ENCODE results near the gene NOL4L.

Gene NOL4L

DNA sequence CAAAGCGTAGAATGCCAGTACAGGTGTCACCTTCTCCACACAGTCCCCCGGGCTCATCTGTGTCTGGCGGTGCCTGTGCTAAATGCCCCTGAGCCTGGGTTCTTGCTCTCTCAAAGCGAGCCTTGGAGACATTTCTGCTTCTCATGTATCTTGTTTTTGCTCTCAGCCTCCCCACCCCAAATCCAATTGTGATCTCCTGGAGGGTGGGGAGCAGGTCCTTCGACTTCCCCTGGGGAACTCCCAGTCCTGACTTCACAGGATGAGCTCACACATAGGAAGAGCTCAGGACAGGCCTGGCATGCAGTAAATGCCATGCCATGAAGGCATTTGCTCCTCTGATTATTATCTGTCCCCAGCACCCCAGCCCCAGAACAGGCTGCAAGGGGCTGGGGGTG is 58.1 kb downstream of the NOL4L start:
- no peak overlapping the region for H3K4me3 ChIP-seq (ENCODE audit: low read depth, low read length)
- TF ChIP-seq, protein P1, sequence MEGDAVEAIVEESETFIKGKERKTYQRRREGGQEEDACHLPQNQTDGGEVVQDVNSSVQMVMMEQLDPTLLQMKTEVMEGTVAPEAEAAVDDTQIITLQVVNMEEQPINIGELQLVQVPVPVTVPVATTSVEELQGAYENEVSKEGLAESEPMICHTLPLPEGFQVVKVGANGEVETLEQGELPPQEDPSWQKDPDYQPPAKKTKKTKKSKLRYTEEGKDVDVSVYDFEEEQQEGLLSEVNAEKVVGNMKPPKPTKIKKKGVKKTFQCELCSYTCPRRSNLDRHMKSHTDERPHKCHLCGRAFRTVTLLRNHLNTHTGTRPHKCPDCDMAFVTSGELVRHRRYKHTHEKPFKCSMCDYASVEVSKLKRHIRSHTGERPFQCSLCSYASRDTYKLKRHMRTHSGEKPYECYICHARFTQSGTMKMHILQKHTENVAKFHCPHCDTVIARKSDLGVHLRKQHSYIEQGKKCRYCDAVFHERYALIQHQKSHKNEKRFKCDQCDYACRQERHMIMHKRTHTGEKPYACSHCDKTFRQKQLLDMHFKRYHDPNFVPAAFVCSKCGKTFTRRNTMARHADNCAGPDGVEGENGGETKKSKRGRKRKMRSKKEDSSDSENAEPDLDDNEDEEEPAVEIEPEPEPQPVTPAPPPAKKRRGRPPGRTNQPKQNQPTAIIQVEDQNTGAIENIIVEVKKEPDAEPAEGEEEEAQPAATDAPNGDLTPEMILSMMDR (IDR thresholded peaks at IDR 0.05; ENCODE audit: borderline replicate concordance, insufficient read depth, low read depth, low read length), result no peak

DNA sequence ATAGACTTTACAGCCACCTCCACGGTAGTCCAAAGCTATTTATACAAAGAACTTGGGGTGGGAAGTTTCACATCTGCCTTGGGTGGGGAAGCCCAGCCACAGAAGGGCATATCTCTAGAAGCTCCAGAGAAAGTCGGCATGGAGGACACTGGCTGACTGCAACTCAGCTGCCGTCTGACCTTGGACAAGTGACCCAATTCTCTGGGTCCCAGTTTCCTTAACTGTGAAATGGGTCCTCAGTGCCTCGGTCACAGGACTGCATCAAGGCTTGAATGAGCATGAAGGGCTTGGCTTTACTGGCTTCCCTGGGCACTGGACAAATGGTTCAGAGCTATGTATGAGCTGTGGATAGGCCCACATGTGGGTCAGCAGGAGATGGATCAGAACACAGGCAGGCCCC is 58.6 kb downstream of the NOL4L start:
- no peak overlapping the region for H3K4me3 ChIP-seq (ENCODE audit: low read depth, low read length)
- TF ChIP-seq, protein P1 (IDR thresholded peaks at IDR 0.05; ENCODE audit: borderline replicate concordance, insufficient read depth, low read depth, low read length), result no peak

DNA sequence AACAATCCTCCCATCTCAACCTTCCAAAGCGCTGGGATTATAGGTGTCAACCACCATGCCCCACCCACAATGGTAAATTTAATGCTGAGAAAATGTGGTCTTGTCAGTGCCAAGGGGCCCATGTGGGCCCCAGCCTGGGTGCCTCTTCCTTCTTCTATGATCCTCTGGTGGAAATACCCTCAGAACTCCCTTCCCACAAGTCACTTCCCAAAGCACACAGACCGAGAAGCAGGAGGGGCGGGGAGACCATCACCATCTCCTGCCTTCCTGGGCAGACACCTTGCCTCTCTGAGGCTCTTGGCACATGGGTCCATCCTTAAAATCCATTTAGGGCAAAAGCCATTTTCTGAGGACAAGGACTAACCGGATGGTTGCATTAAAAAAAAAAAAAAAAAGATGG is 59.0 kb downstream of the NOL4L start:
- H3K4me3 ChIP-seq (ENCODE audit: low read depth, low read length), result no peak overlapping the region
- TF ChIP-seq, protein P1 (IDR thresholded peaks at IDR 0.05; ENCODE audit: borderline replicate concordance, insufficient read depth, low read depth, low read length), result no peak

DNA sequence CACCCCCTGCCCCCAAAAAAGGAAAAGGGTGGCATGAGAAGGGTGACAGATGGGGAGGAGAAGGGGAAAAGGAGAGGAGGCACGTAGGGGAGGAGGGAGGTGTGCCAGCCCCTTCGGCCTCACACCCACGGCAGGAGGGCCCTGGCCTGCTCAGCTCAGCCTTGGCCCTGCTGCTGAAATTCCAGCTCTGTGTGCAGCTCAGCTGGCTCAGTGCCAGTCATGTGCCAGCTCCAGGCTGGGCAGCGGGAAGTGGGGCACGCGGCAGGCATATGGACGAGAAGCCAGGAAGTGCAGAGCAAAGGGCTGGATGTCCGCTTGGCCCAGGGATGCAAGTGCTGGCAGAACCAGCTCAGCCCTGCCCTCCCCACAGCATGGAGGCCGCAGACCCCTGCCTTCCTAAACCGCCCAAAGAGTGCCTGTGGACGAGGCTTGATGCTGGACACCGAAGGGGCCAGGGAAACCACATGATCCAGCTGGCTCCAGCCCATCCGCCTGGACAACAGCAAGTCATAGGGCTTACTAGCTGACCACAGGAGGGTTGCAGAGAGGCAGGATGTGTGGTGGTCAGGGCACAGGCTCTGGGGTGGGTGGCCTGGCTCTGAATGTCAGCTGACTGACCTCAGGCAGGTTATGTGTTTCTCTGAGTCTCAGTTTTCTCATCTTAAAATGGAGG is 60.2 kb downstream of the NOL4L start:
- TF ChIP-seq, protein P1 (IDR thresholded peaks at IDR 0.05; ENCODE audit: borderline replicate concordance, insufficient read depth, low read depth, low read length), result no peak

DNA sequence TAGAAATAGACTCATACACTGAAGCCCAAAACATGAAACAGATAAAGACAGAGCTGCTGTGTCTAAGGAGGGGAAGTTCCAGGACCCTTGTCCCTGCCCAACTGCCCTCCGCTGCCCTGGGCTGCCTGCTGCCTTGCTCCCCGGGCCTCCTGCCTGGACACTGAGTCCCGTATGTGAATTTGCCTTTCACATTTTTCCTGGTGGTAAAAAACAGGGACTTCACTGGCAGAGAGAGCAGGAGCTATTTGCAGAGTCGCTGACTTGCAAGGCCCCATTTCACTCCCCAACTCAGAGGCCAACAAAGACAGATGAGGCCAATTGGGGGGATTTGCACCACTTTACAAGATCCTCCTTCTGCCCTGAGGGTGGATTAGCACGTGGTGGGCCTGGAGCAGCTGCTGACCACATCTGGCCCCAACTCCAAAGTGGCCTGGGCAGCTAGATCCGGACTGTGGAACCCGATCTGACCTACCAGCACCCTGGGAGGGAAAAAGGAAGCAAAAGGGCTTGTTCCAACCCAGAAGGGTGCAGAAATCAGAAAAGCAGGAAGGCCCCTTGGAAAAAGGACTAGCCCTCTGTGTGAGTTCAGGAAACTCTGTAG is 61.4 kb downstream of the NOL4L start:
- H3K4me3 ChIP-seq (ENCODE audit: low read depth, low read length), result no peak overlapping the region

More for the DNA sequence above, 60.2 kb downstream of the NOL4L start:
- no peak overlapping the region for H3K4me3 ChIP-seq (ENCODE audit: low read depth, low read length)

DNA sequence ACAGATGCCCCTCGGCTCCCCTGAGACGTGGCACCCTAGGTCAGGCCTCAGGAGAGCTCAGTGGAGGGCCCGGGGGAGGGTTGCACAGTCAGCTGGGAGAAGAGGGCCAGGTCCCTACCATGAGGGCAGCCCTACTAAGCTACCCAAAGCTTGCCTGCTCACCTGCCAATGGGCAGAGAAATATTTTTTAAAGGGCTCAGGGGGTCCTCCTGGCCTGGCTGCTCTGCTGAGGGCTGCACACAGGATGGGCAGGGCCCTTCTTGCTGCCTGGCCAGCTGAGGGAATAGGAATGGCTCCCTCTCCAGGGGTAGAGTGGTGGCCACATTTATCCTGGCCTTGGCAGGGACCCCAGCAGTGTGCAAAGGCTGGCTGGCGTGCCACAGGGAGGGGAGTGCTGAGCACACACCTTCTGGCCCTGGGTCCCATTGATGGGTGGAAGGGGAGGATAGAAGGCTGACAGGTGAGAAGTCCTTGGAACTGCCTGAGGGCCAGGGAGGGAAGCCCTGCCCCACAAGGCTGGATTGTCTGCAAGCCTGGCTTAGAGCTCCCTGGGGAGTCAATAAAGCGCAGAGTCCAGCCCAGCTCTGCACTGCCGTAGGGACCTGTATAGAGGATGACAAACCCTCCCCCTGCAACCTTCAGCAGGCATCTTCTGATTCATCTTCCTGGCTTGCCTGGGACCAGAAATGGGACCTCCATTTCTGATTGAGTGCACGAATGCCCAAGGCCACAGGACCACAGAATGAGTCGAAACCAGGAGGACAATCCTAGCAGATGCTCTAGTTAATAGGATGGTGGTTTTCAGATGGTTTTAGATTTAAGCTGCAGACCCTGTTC is 62.1 kb downstream of the NOL4L start:
- TF ChIP-seq, protein P1 (IDR thresholded peaks at IDR 0.05; ENCODE audit: borderline replicate concordance, insufficient read depth, low read depth, low read length), result no peak
- H3K4me3 ChIP-seq (ENCODE audit: low read depth, low read length), result no peak overlapping the region

More for the DNA sequence above, 61.4 kb downstream of the NOL4L start:
- TF ChIP-seq, protein P1 (IDR thresholded peaks at IDR 0.05; ENCODE audit: borderline replicate concordance, insufficient read depth, low read depth, low read length), result no peak
